ENCODE measurements around the gene UACA. TPM values are rescaled to one million over a fixed set of nuclear protein-coding genes. Genes with fewer than 3 reads are reported as not detected.
"Not testable (repeated sequence)": the region's sequence is repeated elsewhere in the genome, so short reads cannot be mapped to it uniquely, and the experiment has no call there.

The UACA gene
- total RNA-seq, 2 experiments from 2014 or later = 2.4 to 2.8 TPM

DNA sequence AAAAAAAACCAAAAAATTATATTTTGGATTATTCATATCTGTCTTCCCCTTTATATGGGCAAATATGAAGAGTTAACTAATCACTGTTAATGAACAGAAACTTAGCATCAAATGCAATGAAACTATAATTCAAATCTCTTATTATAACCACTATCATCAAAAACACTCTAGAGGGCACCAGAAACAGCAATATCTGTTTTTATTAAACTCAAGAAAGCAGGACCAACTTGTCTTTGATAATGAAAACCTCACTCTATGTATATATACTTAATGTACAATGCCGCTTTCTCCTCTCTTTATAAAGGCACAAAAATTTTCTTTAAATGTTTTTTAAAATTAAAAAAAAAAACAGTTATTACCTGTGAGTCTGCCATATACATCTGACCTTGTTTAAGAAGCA lies 92.7 kb downstream of the UACA start:
- Mint-ChIP-seq H3K9me3 (no peaks in the 10 kb centered on the region), H3K36me3 (ENCODE audit: low read depth) (no peaks in the 10 kb centered on the region), H3K4me3 (no peak overlapping the region), H3K4me1 (ENCODE audit: low read depth) (peaks cover 15% of the 10 kb centered on the region), H3K27me3 (peaks cover 6% of the 10 kb centered on the region), H3K27ac (no peak overlapping the region)
- CTCF ChIA-PET = no interaction called here
- DNase-seq (no peak), ATAC-seq (no peak)
- TF ChIP-seq, protein P1, sequence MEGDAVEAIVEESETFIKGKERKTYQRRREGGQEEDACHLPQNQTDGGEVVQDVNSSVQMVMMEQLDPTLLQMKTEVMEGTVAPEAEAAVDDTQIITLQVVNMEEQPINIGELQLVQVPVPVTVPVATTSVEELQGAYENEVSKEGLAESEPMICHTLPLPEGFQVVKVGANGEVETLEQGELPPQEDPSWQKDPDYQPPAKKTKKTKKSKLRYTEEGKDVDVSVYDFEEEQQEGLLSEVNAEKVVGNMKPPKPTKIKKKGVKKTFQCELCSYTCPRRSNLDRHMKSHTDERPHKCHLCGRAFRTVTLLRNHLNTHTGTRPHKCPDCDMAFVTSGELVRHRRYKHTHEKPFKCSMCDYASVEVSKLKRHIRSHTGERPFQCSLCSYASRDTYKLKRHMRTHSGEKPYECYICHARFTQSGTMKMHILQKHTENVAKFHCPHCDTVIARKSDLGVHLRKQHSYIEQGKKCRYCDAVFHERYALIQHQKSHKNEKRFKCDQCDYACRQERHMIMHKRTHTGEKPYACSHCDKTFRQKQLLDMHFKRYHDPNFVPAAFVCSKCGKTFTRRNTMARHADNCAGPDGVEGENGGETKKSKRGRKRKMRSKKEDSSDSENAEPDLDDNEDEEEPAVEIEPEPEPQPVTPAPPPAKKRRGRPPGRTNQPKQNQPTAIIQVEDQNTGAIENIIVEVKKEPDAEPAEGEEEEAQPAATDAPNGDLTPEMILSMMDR (IDR thresholded peaks at IDR 0.05) = peak; percentile 57
- intact Hi-C loops (cut with micrococcal nuclease) = loop anchor here (10.0 kb wide), 1 partner anchor 54 kb away; no protein-coding TSS in a partner anchor
- POLR2A ChIA-PET = no interaction called here

- H3K27ac Mint-ChIP-seq = no peak overlapping the region
- CTCF ChIA-PET = no interaction called here
- H3K4me3 Mint-ChIP-seq = no peak overlapping the region
- POLR2A ChIA-PET = no interaction called here
- peaks cover 15% of the 10 kb centered on the region for H3K4me1 Mint-ChIP-seq (ENCODE audit: low read depth)
- no peaks in the 10 kb centered on the region for H3K36me3 Mint-ChIP-seq (ENCODE audit: low read depth)
- intact Hi-C loops (cut with micrococcal nuclease) = loop anchor here (10.0 kb wide), 1 partner anchor 55 kb away; no protein-coding TSS in a partner anchor
- DNase-seq (no peak), ATAC-seq (no peak)
- TF ChIP-seq, protein P1 (IDR thresholded peaks at IDR 0.05) = no peak
- H3K27me3 Mint-ChIP-seq = peaks cover 6% of the 10 kb centered on the region
- H3K9me3 Mint-ChIP-seq = no peaks in the 10 kb centered on the region
Observed at GRCh38 chr15:70669966-70670658, 93.2 kb downstream of the UACA start.

DNA sequence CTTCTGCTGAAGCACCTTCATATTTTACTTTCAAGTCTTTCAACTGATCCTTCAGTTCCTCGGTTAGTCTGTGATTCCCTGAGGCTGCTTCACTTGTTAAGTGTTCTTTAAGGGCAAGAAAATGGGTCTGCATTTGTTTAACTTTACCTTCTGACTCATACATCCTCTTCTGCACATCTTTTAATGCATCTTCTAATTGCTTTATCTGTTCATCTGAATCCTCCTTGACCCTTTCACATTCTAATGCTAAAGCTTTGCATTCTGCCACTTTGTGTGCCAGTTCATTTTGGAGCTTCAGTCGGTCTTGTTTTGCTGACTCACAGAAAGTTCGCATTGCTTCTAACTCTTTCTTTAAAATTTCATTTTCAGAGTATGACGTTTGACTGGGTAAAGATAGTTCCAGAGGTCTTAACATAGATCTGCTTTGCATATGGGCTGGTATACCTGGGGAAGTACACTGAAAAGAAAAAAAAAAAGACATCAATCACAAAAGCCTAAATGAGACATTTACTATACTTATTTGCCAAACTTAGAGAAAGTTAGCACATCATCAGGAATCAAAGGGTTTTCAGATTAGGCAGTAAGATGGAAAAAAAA lies 94.3 kb downstream of the UACA start:
- Mint-ChIP-seq H3K27me3 (peaks cover 6% of the 10 kb centered on the region), H3K4me1 (ENCODE audit: low read depth) (peaks cover 15% of the 10 kb centered on the region), H3K27ac (no peak overlapping the region), H3K36me3 (ENCODE audit: low read depth) (no peaks in the 10 kb centered on the region), H3K9me3 (no peaks in the 10 kb centered on the region), H3K4me3 (no peak overlapping the region)
- ATAC-seq (no peak), DNase-seq (no peak)
- TF ChIP-seq, protein P1 (IDR thresholded peaks at IDR 0.05) = no peak
- POLR2A ChIA-PET = no interaction called here
- CTCF ChIA-PET = interaction anchor here (2.0 to 2.5 kb wide), 2 partner anchors 54 to 143 kb away, joined by 8 to 17 read pairs; no protein-coding TSS in a partner anchor
- intact Hi-C loops (cut with micrococcal nuclease) = no loop called here

DNA sequence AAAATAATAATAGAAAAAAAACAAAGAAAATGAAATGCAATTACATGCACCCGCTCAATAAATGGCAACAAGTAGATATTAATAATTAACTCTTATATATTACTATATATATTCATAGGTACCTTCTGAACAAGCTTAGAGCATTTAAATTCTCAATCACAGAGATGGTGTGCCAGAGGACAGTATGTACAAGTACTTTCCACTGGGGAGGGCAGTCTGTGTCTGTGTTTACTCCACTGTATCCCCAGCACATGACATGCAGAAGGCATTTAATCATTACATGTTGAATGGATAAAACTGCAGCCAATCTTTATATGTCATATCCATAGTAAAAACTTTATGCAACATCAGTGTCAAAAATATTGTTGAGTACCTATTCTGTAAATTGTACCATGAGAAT lies 97.8 kb downstream of the UACA start:
- DNase-seq (no peak), ATAC-seq (no peak)
- ChIA-PET POLR2A (no interaction called here), CTCF (interaction anchor here (1.0 to 1.5 kb wide), 5 partner anchors 12 to 160 kb away, joined by 3 to 4 read pairs (median 3); no protein-coding TSS in a partner anchor)
- Mint-ChIP-seq H3K27ac (no peak overlapping the region), H3K27me3 (peaks cover 6% of the 10 kb centered on the region), H3K4me1 (ENCODE audit: low read depth) (no peaks in the 10 kb centered on the region), H3K4me3 (no peak overlapping the region), H3K36me3 (ENCODE audit: low read depth) (no peaks in the 10 kb centered on the region), H3K9me3 (no peaks in the 10 kb centered on the region)
- intact Hi-C loops (cut with micrococcal nuclease) = no loop called here
- TF ChIP-seq, protein P1 (IDR thresholded peaks at IDR 0.05) = no peak

DNA sequence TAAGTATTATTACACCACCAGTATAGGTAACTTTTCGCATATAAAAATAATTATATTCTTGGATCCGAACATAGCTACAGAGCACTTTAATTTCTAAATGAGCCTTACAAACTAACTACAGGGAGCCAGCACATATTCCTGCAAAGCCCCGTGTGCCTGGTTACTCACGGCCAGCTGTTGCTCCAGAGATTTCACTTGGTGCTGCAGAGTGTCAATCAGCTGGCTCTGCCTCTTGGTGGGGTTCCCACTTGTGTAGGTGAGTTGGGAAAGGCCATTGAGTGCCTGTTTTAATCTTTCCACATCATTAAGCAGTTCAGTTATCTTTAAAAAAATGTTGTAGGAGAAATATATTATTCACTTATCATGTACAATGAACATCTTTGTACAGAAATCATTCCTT lies 98.9 kb downstream of the UACA start:
- peaks cover 2% of the 10 kb centered on the region for H3K4me1 Mint-ChIP-seq (ENCODE audit: low read depth)
- CTCF ChIA-PET = interaction anchor here (0.5 to 1.0 kb wide), 2 partner anchors 58 to 61 kb away, joined by 4 read pairs; no protein-coding TSS in a partner anchor
- TF ChIP-seq, protein P1 (IDR thresholded peaks at IDR 0.05) = no peak
- intact Hi-C loops (cut with micrococcal nuclease) = no loop called here
- no peaks in the 10 kb centered on the region for H3K36me3 Mint-ChIP-seq (ENCODE audit: low read depth)
- no peak for ATAC-seq
- no peak overlapping the region for H3K4me3 Mint-ChIP-seq
- POLR2A ChIA-PET = no interaction called here
- no peak for DNase-seq
- H3K27ac Mint-ChIP-seq = no peak overlapping the region
- H3K27me3 Mint-ChIP-seq = peaks cover 4% of the 10 kb centered on the region
- no peaks in the 10 kb centered on the region for H3K9me3 Mint-ChIP-seq

GRCh38 chr15:70663069-70663468 lies 100.3 kb downstream of the UACA start:
- H3K27ac Mint-ChIP-seq; H3K9me3 Mint-ChIP-seq; CTCF ChIA-PET; intact Hi-C loops (cut with micrococcal nuclease); H3K4me1 Mint-ChIP-seq (ENCODE audit: low read depth); DNase-seq; ATAC-seq; H3K4me3 Mint-ChIP-seq; POLR2A ChIA-PET; H3K27me3 Mint-ChIP-seq; H3K36me3 Mint-ChIP-seq (ENCODE audit: low read depth): not testable (repeated sequence)
